AG04449 (cell line): ENCODE results near the gene SMAD3.

Experiments used
- CTCF ChIA-PET: fragments of 350-600 bp; formaldehyde crosslinking; extraction: SDS; loops from one replicate; lab custom pipeline; 2021; ENCODE audit warnings: antibody characterized with exemption; lab: Yijun Ruan, JAX
- POLR2A ChIA-PET: fragments of 400-600, 350-600 bp; formaldehyde crosslinking; extraction: SDS; loops from one replicate; lab custom pipeline; 2020; ENCODE audit warnings: antibody characterized with exemption, inconsistent platforms; lab: Yijun Ruan, JAX
- DNase-seq: peaks from one replicate; pipeline ENCODE4 v3.0.0-alpha.2; 2010; ENCODE audit warnings: low read depth, low spot score
- H3K4me3 ChIP-seq: 2 replicates; pipeline ENCODE4 v1.5.1; 2011; ENCODE audit warnings: low read depth, mild to moderate bottlenecking, control low read depth, low read length
- TF ChIP-seq, protein P1 (sequence below): IDR thresholded peaks from one replicate; pipeline ENCODE4 v1.5.1; 2011; ENCODE audit warnings: mild to moderate bottlenecking, moderate library complexity, low read length, control low read depth, inconsistent platforms; ENCODE audit not compliant: insufficient read depth; ENCODE audit errors: missing control alignments

Gene SMAD3

DNA sequence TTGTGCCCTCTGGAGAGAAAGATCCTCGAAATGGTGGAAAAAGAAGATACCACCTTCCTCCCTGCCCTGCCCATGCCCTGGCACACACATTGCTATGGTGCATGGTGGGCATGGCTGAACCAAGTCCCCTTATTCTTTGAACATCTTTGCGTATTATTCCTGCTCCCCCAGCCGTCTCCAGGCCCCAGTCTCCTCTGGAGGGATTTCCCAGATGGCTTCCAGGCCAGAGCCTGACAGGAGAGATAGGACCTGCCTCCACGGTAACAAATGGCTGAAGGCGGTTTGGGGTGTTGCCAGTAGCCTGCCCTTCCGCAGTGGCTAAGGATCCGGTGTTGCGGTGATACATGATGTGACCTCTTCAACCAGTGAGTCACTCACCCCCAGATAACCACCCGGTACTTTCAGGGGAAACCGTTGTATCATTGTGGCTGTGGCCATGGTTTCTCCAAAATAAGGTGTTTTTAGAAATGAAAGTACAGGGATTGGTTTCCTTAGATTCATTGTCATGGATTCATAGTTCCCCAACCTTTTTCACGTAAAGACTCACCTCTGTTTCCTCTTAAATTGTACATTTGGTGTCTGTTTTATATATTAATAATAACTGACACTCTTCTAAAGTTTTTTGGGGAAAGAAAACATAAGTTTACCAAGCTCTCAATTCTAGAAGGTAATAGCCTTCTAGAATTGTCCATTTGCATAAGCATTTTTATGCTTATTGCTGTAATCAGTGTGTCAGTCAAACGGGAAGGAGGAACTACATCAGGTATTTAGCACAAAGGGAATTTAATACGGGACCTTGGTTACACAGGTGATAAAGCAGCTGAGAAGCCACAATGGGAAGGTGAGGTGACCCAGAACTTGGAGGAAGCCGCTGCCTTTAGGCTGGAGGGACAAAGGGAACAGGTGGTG lies 25.9 kb downstream of the SMAD3 start:
- POLR2A ChIA-PET: no interaction called here
- TF ChIP-seq, protein P1, sequence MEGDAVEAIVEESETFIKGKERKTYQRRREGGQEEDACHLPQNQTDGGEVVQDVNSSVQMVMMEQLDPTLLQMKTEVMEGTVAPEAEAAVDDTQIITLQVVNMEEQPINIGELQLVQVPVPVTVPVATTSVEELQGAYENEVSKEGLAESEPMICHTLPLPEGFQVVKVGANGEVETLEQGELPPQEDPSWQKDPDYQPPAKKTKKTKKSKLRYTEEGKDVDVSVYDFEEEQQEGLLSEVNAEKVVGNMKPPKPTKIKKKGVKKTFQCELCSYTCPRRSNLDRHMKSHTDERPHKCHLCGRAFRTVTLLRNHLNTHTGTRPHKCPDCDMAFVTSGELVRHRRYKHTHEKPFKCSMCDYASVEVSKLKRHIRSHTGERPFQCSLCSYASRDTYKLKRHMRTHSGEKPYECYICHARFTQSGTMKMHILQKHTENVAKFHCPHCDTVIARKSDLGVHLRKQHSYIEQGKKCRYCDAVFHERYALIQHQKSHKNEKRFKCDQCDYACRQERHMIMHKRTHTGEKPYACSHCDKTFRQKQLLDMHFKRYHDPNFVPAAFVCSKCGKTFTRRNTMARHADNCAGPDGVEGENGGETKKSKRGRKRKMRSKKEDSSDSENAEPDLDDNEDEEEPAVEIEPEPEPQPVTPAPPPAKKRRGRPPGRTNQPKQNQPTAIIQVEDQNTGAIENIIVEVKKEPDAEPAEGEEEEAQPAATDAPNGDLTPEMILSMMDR: no peak
- no peak for DNase-seq
- CTCF ChIA-PET: interaction anchor here (1.6 to 1.9 kb wide), 2 partner anchors 11 to 145 kb away, joined by 6 to 10 read pairs; no protein-coding TSS in a partner anchor
- H3K4me3 ChIP-seq: no peak overlapping the region

GRCh38 chr15:67091980-67092677 lies 26.7 kb downstream of the SMAD3 start:
- POLR2A ChIA-PET: no interaction called here
- no peak for DNase-seq
- no peak overlapping the region for H3K4me3 ChIP-seq
- CTCF ChIA-PET: interaction anchor here (0.8 to 1.9 kb wide), 2 partner anchors 9 to 145 kb away, joined by 3 to 6 read pairs; no protein-coding TSS in a partner anchor
- TF ChIP-seq, protein P1: no peak

DNA sequence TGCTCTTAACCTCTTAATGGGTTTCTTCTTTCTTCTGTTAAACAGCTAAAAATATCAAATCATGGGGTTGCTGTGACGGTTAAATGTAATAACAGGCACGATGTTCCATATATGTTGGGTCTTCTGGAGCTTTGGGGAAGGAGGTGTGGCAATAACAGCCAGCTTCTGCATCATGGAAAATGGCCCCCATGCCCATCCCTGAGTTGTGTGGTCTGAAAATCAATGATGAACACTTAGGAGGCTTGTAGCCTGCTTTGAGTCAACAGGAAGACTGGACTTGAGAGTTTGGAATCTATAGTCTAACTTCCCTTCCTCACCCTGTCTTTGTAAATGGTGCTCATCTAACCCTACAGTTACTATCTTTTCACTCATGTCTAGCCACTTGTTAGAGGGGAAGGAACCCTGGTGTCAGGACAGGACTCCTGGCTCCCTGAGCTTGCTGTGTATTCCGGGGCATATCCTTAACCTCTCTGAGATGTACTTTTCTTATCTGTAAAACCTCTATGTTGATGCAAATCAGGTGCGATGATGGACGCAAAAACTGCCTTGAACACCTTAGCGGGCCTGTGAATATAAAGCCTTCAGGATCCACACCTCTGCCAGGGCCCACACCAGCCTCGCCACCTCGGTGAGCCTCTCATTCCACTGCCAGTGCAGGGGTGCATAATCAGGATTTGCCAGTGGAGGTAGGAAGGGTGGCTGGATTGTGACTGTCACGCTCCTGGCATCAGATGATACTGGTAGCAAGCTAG lies 27.5 kb downstream of the SMAD3 start:
- TF ChIP-seq, protein P1: no peak
- no peak for DNase-seq
- no peak overlapping the region for H3K4me3 ChIP-seq
- CTCF ChIA-PET: interaction anchor here (0.8 to 1.9 kb wide), 4 partner anchors 8 to 211 kb away, joined by 3 to 6 read pairs (median 4); no protein-coding TSS in a partner anchor
- POLR2A ChIA-PET: interaction anchor here (0.7 kb wide), 1 partner anchor 17 kb away, joined by 3 read pairs; no protein-coding TSS in a partner anchor

DNA sequence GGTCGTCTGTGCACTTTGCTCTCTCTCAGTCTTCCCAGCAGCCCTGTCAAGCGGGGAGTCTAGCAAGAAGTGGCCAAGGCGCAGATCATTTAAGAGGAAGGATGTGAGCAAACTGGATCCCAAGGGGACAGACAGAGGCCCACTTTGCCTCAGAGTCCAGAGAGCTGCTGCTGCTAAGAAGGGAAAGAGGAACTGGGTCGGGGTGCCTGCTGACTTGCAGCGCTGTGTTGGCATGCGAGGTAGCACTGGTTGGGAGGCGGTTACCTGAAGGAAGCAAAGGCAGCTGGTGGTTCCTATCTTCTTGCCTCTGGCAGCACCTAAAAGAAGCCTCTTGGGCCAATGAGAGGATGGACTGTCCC lies 28.1 kb downstream of the SMAD3 start:
- no peak for DNase-seq
- TF ChIP-seq, protein P1: no peak
- ChIA-PET CTCF (interaction anchor here (1.0 to 1.5 kb wide), 3 partner anchors 11 to 211 kb away, joined by 3 to 6 read pairs (median 4); no protein-coding TSS in a partner anchor), POLR2A (interaction anchor here (0.7 kb wide), 1 partner anchor 16 kb away, joined by 3 read pairs; no protein-coding TSS in a partner anchor)
- no peak overlapping the region for H3K4me3 ChIP-seq

DNA sequence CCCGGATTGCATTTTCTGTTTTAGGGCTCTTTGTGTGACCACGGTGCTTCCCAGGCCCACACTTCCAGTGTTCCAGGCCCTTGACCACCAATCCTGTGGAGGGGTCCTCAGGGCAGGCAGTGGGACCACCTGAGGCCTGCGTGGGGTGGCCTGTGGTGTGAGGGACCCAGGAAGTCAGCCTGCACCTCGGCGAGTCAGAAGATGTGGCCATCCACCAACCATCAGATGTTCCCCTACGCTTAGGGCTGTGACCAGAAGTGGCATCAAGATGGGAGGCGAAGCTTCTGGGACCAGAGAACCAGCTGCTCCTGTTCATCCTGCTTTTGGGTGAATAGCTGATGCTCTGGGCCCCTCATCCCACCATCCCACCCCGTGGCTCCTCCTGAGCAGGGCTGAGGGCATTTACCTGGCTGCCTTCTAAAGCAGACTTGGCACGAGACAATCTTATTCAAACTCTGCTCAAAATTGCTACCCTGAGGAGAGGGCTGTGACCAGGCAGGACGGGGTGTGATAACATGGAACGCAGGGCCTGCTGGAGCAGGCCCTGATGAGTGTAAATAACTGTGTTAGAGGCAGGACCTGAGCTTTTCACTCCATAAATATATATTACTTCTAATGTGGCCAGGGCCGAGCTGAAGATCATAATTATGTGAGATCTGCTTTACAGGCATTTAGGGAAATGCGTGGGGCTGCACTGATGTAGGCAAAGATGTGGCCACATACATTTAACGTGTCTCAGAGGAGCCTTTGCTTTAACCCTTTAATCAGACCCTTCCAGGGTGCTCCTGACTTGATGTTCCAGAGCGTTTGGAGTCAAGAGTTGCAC lies 28.8 kb downstream of the SMAD3 start:
- no peak for DNase-seq
- H3K4me3 ChIP-seq: no peak overlapping the region
- POLR2A ChIA-PET: no interaction called here
- CTCF ChIA-PET: interaction anchor here (1.5 to 1.7 kb wide), 2 partner anchors 28 to 148 kb away, joined by 4 to 6 read pairs; no protein-coding TSS in a partner anchor
- TF ChIP-seq, protein P1: no peak
